ENCODE results near the gene CST1.
"Not testable (repeated sequence)": the region's sequence is repeated elsewhere in the genome, so short reads cannot be mapped to it uniquely, and the experiment has no call there.

CST1 gene

GRCh38 chr20:23756792-23757191 lies 6.1 kb upstream of the CST1 start:
- H3K27me3 ChIP-seq (replicated peaks in 2 of 5; ENCODE audit: control insufficient read depth in 4 of 5, insufficient read depth in 5 of 5, low read length in 4 of 5); CTCF ChIA-PET; H3K9me3 ChIP-seq (ENCODE audit: control extremely low read depth in 1 of 5, control insufficient read depth in 4 of 5, insufficient read depth in 2 of 5, low read depth in 1 of 5, low read length in 4 of 5); H3K27ac ChIP-seq (ENCODE audit: insufficient read depth in 1 of 2, low read depth in 1 of 2, low read length in 2 of 2, poor library complexity in 1 of 2, severe bottlenecking in 2 of 2); DNase-seq; H3K4me3 ChIP-seq (ENCODE audit: control insufficient read depth in 1 of 7, extremely low read depth in 1 of 7, insufficient read depth in 4 of 7, low read depth in 2 of 7, low read length in 6 of 7); H3K4me1 ChIP-seq (ENCODE audit: control extremely low read depth in 1 of 4, control insufficient read depth in 4 of 4, insufficient read depth in 4 of 4, low read length in 3 of 4); H3K36me3 ChIP-seq (ENCODE audit: control insufficient read depth in 4 of 4, insufficient read depth in 4 of 4, low read length in 3 of 4); POLR2A ChIA-PET: not testable (repeated sequence)
- WGBS (ENCODE audit: insufficient coverage) = no CpG with 5 or more reads among the region's 3 CpGs

DNA sequence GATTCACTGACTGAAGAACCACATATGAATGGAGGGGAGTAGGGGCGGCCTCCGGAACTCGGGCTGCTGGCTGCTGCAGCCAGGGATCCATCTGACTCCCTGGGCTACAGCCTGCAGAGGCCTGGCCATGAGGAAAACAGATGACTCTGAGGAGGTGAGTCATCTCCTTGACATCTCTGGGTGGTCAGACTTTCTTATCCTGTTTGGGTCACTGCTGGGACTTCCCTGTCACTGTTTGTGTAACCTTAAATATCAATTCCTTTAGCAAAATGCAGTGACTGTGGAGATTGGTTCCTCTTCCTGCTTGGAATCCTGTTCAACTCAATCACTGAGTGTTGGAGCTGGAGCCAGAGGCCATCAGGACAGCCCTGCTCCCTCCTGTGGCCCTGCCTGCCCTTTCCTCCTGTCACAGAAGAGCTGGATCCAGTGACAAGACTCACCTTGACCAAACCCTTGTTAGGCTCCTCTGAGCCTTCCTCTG lies 4.4 kb upstream of the CST1 start:
- H3K36me3 ChIP-seq (ENCODE audit: control insufficient read depth in 4 of 4, insufficient read depth in 4 of 4, low read length in 3 of 4); H3K9me3 ChIP-seq (ENCODE audit: control extremely low read depth in 1 of 5, control insufficient read depth in 4 of 5, insufficient read depth in 2 of 5, low read depth in 1 of 5, low read length in 4 of 5); POLR2A ChIA-PET; H3K4me1 ChIP-seq (ENCODE audit: control extremely low read depth in 1 of 4, control insufficient read depth in 4 of 4, insufficient read depth in 4 of 4, low read length in 3 of 4); H3K27me3 ChIP-seq (replicated peaks in 2 of 5; ENCODE audit: control insufficient read depth in 4 of 5, insufficient read depth in 5 of 5, low read length in 4 of 5); CTCF ChIA-PET; DNase-seq; H3K4me3 ChIP-seq (ENCODE audit: control insufficient read depth in 1 of 7, extremely low read depth in 1 of 7, insufficient read depth in 4 of 7, low read depth in 2 of 7, low read length in 6 of 7); H3K27ac ChIP-seq (ENCODE audit: insufficient read depth in 1 of 2, low read depth in 1 of 2, low read length in 2 of 2, poor library complexity in 1 of 2, severe bottlenecking in 2 of 2): not testable (repeated sequence)
- 97% methylated on average over 3 of the region's 3 CpGs for WGBS (ENCODE audit: insufficient coverage)

- ChIA-PET POLR2A (no interaction called here), CTCF (no interaction called here)
- Histone ChIP-seq H3K27ac (ENCODE audit: insufficient read depth in 1 of 2, low read depth in 1 of 2, low read length in 2 of 2, poor library complexity in 1 of 2, severe bottlenecking in 2 of 2) (no peak overlapping the region), H3K27me3 (replicated peaks in 2 of 5; ENCODE audit: control insufficient read depth in 4 of 5, insufficient read depth in 5 of 5, low read length in 4 of 5) (peaks cover 0 to 2% (median 0%) of the 10 kb centered on the region in 5 experiments), H3K36me3 (ENCODE audit: control insufficient read depth in 4 of 4, insufficient read depth in 4 of 4, low read length in 3 of 4) (no peaks in the 10 kb centered on the region), H3K4me1 (ENCODE audit: control extremely low read depth in 1 of 4, control insufficient read depth in 4 of 4, insufficient read depth in 4 of 4, low read length in 3 of 4) (no peaks in the 10 kb centered on the region), H3K4me3 (ENCODE audit: control insufficient read depth in 1 of 7, extremely low read depth in 1 of 7, insufficient read depth in 4 of 7, low read depth in 2 of 7, low read length in 6 of 7) (no peak overlapping the region), H3K9me3 (ENCODE audit: control extremely low read depth in 1 of 5, control insufficient read depth in 4 of 5, insufficient read depth in 2 of 5, low read depth in 1 of 5, low read length in 4 of 5) (no peaks in the 10 kb centered on the region)
- 94% methylated on average over 3 of the region's 4 CpGs for WGBS (ENCODE audit: insufficient coverage)
- no peak for DNase-seq
Observed at GRCh38 chr20:23754731-23755130, 4.0 kb upstream of the CST1 start.

DNA sequence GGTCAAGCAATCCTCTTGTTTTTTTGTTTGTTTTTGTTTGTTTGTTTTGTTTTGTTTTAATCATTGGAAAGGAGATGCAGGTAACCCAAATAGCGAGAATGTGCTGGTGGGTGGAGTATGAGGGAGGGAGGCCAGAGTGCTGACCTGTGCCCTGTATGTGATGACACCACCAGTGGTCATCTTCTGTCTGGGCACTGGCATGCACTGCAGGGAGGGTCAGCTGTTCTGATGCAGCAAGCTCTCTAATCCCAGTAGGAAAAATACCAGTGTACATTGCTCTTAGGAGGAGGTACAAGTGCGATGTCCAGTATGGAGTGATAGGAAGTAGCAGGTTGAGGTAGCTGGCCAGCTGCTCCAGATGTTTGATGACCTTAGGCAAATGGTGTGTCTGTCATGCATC lies 2.9 kb upstream of the CST1 start:
- H3K4me1 ChIP-seq (ENCODE audit: control extremely low read depth in 1 of 4, control insufficient read depth in 4 of 4, insufficient read depth in 4 of 4, low read length in 3 of 4) = no peaks in the 10 kb centered on the region
- H3K36me3 ChIP-seq (ENCODE audit: control insufficient read depth in 4 of 4, insufficient read depth in 4 of 4, low read length in 3 of 4) = no peaks in the 10 kb centered on the region
- WGBS (ENCODE audit: insufficient coverage) = 100% methylated on average over 2 of the region's 2 CpGs
- ChIA-PET CTCF (interaction anchor here (1.3 kb wide), 1 partner anchor 12 kb away, joined by 3 read pairs; no protein-coding TSS in a partner anchor), POLR2A (no interaction called here)
- no peak overlapping the region for H3K27ac ChIP-seq (ENCODE audit: insufficient read depth in 1 of 2, low read depth in 1 of 2, low read length in 2 of 2, poor library complexity in 1 of 2, severe bottlenecking in 2 of 2)
- DNase-seq = no peak
- H3K27me3 ChIP-seq (replicated peaks in 2 of 5; ENCODE audit: control insufficient read depth in 4 of 5, insufficient read depth in 5 of 5, low read length in 4 of 5) = no peaks in the 10 kb centered on the region
- no peak overlapping the region for H3K4me3 ChIP-seq (ENCODE audit: control insufficient read depth in 1 of 7, extremely low read depth in 1 of 7, insufficient read depth in 4 of 7, low read depth in 2 of 7, low read length in 6 of 7)
- H3K9me3 ChIP-seq (ENCODE audit: control extremely low read depth in 1 of 5, control insufficient read depth in 4 of 5, insufficient read depth in 2 of 5, low read depth in 1 of 5, low read length in 4 of 5) = no peaks in the 10 kb centered on the region

- ChIA-PET POLR2A (no interaction called here), CTCF (interaction anchor here (1.3 kb wide), 1 partner anchor 12 kb away, joined by 3 read pairs; no protein-coding TSS in a partner anchor)
- no peaks in the 10 kb centered on the region for H3K4me1 ChIP-seq (ENCODE audit: control extremely low read depth in 1 of 4, control insufficient read depth in 4 of 4, insufficient read depth in 4 of 4, low read length in 3 of 4)
- no peaks in the 10 kb centered on the region for H3K27me3 ChIP-seq (replicated peaks in 2 of 5; ENCODE audit: control insufficient read depth in 4 of 5, insufficient read depth in 5 of 5, low read length in 4 of 5)
- no peak overlapping the region for H3K4me3 ChIP-seq (ENCODE audit: control insufficient read depth in 1 of 7, extremely low read depth in 1 of 7, insufficient read depth in 4 of 7, low read depth in 2 of 7, low read length in 6 of 7)
- no peak for DNase-seq
- H3K36me3 ChIP-seq (ENCODE audit: control insufficient read depth in 4 of 4, insufficient read depth in 4 of 4, low read length in 3 of 4) = no peaks in the 10 kb centered on the region
- H3K9me3 ChIP-seq (ENCODE audit: control extremely low read depth in 1 of 5, control insufficient read depth in 4 of 5, insufficient read depth in 2 of 5, low read depth in 1 of 5, low read length in 4 of 5) = no peaks in the 10 kb centered on the region
- WGBS (ENCODE audit: insufficient coverage) = 97% methylated on average over 3 of the region's 3 CpGs
- no peak overlapping the region for H3K27ac ChIP-seq (ENCODE audit: insufficient read depth in 1 of 2, low read depth in 1 of 2, low read length in 2 of 2, poor library complexity in 1 of 2, severe bottlenecking in 2 of 2)
Observed at GRCh38 chr20:23753194-23753548, 2.4 kb upstream of the CST1 start.

- no peak for DNase-seq
- ChIA-PET POLR2A (no interaction called here), CTCF (interaction anchor here (1.3 kb wide), 1 partner anchor 11 kb away, joined by 3 read pairs; no protein-coding TSS in a partner anchor)
- Histone ChIP-seq H3K9me3 (ENCODE audit: control extremely low read depth in 1 of 5, control insufficient read depth in 4 of 5, insufficient read depth in 2 of 5, low read depth in 1 of 5, low read length in 4 of 5) (no peaks in the 10 kb centered on the region), H3K27ac (ENCODE audit: insufficient read depth in 1 of 2, low read depth in 1 of 2, low read length in 2 of 2, poor library complexity in 1 of 2, severe bottlenecking in 2 of 2) (no peak overlapping the region), H3K27me3 (replicated peaks in 2 of 5; ENCODE audit: control insufficient read depth in 4 of 5, insufficient read depth in 5 of 5, low read length in 4 of 5) (no peaks in the 10 kb centered on the region), H3K4me3 (ENCODE audit: control insufficient read depth in 1 of 7, extremely low read depth in 1 of 7, insufficient read depth in 4 of 7, low read depth in 2 of 7, low read length in 6 of 7) (no peak overlapping the region), H3K36me3 (ENCODE audit: control insufficient read depth in 4 of 4, insufficient read depth in 4 of 4, low read length in 3 of 4) (no peaks in the 10 kb centered on the region), H3K4me1 (ENCODE audit: control extremely low read depth in 1 of 4, control insufficient read depth in 4 of 4, insufficient read depth in 4 of 4, low read length in 3 of 4) (no peaks in the 10 kb centered on the region)
- 95% methylated on average over 9 of the region's 11 CpGs for WGBS (ENCODE audit: insufficient coverage)
Observed at GRCh38 chr20:23752481-23753193, 1.9 kb upstream of the CST1 start.

DNA sequence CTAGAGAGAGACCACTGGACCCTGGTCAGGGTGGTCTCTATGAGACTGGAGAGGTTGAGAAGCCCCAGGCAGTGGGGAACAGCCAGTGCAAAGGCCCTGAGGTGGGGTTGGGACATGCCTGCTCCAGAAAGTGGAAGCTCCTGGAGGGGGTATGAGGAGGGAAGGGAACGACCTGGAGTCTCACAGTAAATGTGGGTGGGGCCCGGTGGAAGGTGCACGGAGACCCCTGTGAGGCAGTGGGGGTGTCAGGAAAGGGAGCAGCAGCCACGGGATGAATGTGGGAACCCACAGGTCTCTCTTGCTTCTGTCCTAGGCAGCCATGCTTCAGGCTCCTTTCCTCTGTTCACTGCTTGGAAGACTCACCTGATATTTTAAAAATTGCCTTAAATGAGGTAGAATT lies 1.3 kb upstream of the CST1 start:
- POLR2A ChIA-PET = no interaction called here
- no peaks in the 10 kb centered on the region for H3K27me3 ChIP-seq (replicated peaks in 2 of 5; ENCODE audit: control insufficient read depth in 4 of 5, insufficient read depth in 5 of 5, low read length in 4 of 5)
- no peak overlapping the region for H3K27ac ChIP-seq (ENCODE audit: insufficient read depth in 1 of 2, low read depth in 1 of 2, low read length in 2 of 2, poor library complexity in 1 of 2, severe bottlenecking in 2 of 2)
- H3K36me3 ChIP-seq (ENCODE audit: control insufficient read depth in 4 of 4, insufficient read depth in 4 of 4, low read length in 3 of 4) = no peaks in the 10 kb centered on the region
- no peak overlapping the region for H3K4me3 ChIP-seq (ENCODE audit: control insufficient read depth in 1 of 7, extremely low read depth in 1 of 7, insufficient read depth in 4 of 7, low read depth in 2 of 7, low read length in 6 of 7)
- H3K4me1 ChIP-seq (ENCODE audit: control extremely low read depth in 1 of 4, control insufficient read depth in 4 of 4, insufficient read depth in 4 of 4, low read length in 3 of 4) = no peaks in the 10 kb centered on the region
- H3K9me3 ChIP-seq (ENCODE audit: control extremely low read depth in 1 of 5, control insufficient read depth in 4 of 5, insufficient read depth in 2 of 5, low read depth in 1 of 5, low read length in 4 of 5) = no peaks in the 10 kb centered on the region
- DNase-seq = no peak
- CTCF ChIA-PET = no interaction called here
- WGBS (ENCODE audit: insufficient coverage) = 91% methylated on average over 4 of the region's 4 CpGs

Measured in common myeloid progenitor, CD34-positive (primary cell).